AG09309 (cell line): ENCODE measurements around the gene NKX6-2.
"Not testable (repeated sequence)": the region's sequence is repeated elsewhere in the genome, so short reads cannot be mapped to it uniquely, and the experiment has no call there.

Experiments used
- DNase-seq: peaks from one replicate; pipeline ENCODE4 v3.0.0-alpha.2; 2010; ENCODE audit warnings: low read depth
- H3K4me3 ChIP-seq: 2 replicates; pipeline ENCODE4 v1.5.1; 2011; ENCODE audit warnings: mild to moderate bottlenecking, low read depth, low read length, moderate library complexity; ENCODE audit not compliant: control insufficient read depth
- CTCF ChIP-seq: IDR thresholded peaks from 2 replicates; pipeline ENCODE4 v1.5.1; 2011; ENCODE audit warnings: mild to moderate bottlenecking, low read depth, low read length, inconsistent platforms; ENCODE audit not compliant: insufficient read depth, control insufficient read depth; ENCODE audit errors: missing control alignments

Gene NKX6-2

DNA sequence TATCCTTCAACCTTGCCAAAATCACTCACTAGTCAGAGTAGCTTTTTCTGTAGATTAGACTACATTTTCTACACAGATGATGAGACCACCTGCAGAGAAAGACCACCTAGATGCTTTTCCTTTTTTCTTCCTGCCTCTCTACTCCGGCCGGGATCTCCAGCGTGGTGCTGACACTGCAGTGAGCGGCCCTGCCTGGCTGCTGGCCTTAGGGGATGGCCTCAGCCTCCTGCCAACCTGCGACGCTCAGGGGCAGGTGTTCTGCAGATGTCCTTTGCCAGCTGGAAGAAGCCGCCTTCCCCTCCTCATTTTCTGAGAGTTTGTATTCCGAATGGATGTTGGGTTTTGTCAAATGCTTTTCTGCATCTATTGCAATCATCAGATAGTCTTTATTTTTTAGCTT lies 43.5 kb upstream of the NKX6-2 start:
- DNase-seq: no peak
- no peak for TF ChIP-seq CTCF
- no peak overlapping the region for H3K4me3 ChIP-seq

DNA sequence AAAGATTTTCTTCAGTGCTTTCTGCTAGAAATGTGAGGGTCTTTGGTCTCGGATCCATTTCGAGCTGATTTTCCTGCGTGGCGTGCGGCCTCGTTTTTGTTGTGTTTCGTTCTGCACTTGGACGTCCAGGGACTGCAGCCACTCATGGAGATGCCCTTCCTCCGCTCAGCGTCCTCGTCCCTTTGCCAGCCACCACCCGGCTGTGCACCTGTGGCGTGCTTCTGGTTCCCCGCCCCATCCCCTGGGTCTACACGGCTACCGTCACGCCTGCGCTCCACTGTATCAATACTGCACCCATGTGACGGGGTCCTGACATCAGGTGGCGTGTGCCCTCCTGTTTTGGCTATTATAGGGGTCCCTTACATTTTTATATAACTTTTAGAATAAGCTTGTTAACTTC lies 42.7 kb upstream of the NKX6-2 start:
- no peak for TF ChIP-seq CTCF
- no peak for DNase-seq
- H3K4me3 ChIP-seq: no peak overlapping the region

- TF ChIP-seq CTCF: no peak
- no peak overlapping the region for H3K4me3 ChIP-seq
- no peak for DNase-seq
Measured at GRCh38 chr10:132827861-132828539, 42.1 kb upstream of the NKX6-2 start.

- H3K4me3 ChIP-seq: no peak overlapping the region
- no peak for TF ChIP-seq CTCF
- DNase-seq: no peak
Measured at GRCh38 chr10:132827423-132827789, 41.5 kb upstream of the NKX6-2 start.

- no peak for TF ChIP-seq CTCF
- no peak for DNase-seq
- H3K4me3 ChIP-seq: no peak overlapping the region
Measured at GRCh38 chr10:132826524-132827422, 40.8 kb upstream of the NKX6-2 start.

DNA sequence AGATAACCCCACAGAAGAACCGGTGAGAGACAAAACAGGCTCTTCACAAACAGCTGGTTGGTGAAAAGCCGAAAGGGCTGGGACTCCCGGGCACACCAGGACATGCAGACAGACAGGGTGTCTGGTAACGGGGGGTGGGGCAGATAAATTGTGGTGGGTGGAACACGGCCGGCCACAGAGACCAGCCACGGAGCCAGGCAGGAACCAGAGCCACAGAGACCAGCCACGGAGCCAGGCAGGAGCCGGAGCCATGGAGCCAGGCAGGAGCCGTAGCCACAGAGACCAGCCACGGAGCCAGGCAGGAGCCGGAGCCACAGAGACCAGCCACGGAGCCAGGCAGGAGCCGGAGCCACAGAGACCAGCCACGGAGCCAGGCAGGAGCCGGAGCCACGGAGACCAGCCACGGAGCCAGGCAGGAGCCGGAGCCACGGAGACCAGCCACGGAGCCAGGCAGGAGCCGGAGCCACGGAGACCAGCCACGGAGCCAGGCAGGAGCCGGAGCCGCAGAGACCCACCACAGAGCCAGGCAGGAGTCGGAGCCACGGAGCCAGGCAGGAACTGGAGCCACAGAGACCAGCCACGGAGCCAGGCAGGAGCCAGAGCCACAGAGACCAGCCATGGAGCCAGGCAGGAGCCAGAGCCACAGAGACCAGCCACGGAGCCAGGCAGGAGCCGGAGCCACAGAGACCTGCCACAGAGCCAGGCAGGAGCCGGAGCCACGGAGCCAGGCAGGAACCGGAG lies 40.0 kb upstream of the NKX6-2 start:
- DNase-seq, H3K4me3 ChIP-seq: not testable (repeated sequence)

- H3K4me3 ChIP-seq: no peak overlapping the region
- DNase-seq: no peak
- no peak for TF ChIP-seq CTCF
Measured at GRCh38 chr10:132820056-132820455, 34.1 kb upstream of the NKX6-2 start.
